Measurements from ENCODE around the gene KLHDC10. TPM values are rescaled to one million over a fixed set of nuclear protein-coding genes. Genes with fewer than 3 reads are reported as not detected.
A peak's percentile ranks its signal among the peaks of the same experiment; 100 is the strongest.
"Not testable (repeated sequence)": the region's sequence is repeated elsewhere in the genome, so short reads cannot be mapped to it uniquely, and the experiment has no call there.

KLHDC10 gene
- total RNA-seq, 2 donors from 2014 or later: 18.7 to 34.7 TPM

DNA sequence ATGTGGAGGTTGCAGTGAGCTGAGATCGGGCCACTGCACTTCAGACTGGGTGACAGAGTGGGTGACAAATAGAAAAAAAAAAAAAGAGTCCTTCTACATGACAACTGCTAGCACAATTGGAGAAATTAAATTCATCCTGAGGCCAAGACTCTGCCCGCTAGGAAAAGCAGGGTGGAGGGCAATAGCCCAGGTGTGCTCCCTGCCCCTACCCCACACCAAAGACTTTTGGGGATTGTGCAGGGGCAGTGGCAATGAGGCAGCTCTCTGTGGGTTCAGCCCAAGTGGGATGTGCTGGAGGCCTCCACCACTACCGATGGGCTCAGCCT lies 73.6 kb downstream of the KLHDC10 start:
- WGBS: 89% methylated on average over 3 of the region's 3 CpGs
- no peaks in the 10 kb centered on the region for H3K36me3 ChIP-seq
- H3K4me3 ChIP-seq: no peak overlapping the region
- H3K27me3 ChIP-seq (replicated peaks; ENCODE audit: insufficient read depth): no peaks in the 10 kb centered on the region
- H3K9me3 ChIP-seq: no peaks in the 10 kb centered on the region
- peak overlapping the region in 1 of 2 donors; percentile 18 for H3K27ac ChIP-seq
- DNase-seq (ENCODE audit: low spot score): no peak
- intact Hi-C loops (cut with DNase I): no loop called here
- TF ChIP-seq POLR2A (IDR thresholded peaks at IDR 0.05) (no peak), POLR2AphosphoS5 (IDR thresholded peaks at IDR 0.05) (no peak)
- TF ChIP-seq, protein P1, sequence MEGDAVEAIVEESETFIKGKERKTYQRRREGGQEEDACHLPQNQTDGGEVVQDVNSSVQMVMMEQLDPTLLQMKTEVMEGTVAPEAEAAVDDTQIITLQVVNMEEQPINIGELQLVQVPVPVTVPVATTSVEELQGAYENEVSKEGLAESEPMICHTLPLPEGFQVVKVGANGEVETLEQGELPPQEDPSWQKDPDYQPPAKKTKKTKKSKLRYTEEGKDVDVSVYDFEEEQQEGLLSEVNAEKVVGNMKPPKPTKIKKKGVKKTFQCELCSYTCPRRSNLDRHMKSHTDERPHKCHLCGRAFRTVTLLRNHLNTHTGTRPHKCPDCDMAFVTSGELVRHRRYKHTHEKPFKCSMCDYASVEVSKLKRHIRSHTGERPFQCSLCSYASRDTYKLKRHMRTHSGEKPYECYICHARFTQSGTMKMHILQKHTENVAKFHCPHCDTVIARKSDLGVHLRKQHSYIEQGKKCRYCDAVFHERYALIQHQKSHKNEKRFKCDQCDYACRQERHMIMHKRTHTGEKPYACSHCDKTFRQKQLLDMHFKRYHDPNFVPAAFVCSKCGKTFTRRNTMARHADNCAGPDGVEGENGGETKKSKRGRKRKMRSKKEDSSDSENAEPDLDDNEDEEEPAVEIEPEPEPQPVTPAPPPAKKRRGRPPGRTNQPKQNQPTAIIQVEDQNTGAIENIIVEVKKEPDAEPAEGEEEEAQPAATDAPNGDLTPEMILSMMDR (IDR thresholded peaks at IDR 0.05): no peak
- H3K4me1 ChIP-seq (replicated peaks): peaks cover 4% of the 10 kb centered on the region

DNA sequence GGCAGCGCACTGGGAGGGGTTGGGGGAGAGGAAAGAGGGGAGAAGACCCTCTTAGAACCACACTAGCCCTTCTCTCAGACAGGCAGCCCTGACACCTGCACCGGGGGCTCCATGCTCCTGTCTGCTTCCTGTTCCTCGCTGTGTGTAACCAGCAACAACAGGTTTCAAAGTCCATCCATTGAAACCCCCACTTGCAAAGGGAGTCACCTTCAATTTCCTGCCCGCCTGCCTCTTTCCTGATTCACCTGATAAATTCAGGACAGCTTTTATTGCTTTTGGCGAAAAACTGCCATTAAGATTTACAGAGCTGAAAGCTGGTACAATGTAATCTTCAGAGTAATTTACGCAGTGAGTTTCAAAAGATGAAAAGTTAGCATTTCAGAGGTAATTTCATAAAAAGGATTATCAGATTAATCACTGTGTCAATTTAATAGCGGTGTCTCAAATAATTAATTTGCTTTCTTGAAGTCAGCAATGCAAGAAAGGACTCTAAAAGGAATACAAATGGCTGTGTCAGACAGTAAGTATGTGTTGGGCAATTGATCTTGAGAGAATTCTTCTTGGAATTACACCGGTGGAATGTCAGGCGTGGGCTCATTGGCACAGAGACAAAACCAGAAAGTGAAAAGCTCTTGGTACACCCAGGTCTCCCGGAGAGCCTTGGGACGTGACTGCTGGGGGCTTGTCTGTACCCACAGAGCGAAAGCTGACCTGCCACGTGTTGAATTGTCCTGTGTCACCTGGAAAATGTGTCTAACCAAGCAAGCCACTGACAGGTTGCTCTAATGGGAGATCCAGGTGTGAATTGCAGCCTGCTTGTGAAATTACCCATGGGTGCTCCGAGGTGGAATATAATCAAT lies 74.2 kb downstream of the KLHDC10 start:
- H3K27me3 ChIP-seq (replicated peaks; ENCODE audit: insufficient read depth): no peaks in the 10 kb centered on the region
- H3K36me3 ChIP-seq: no peaks in the 10 kb centered on the region
- H3K4me1 ChIP-seq (replicated peaks): peaks cover 4% of the 10 kb centered on the region
- DNase-seq (ENCODE audit: low spot score): no peak
- TF ChIP-seq POLR2A (IDR thresholded peaks at IDR 0.05): no peak
- TF ChIP-seq, protein P1 (IDR thresholded peaks at IDR 0.05): no peak
- no peaks in the 10 kb centered on the region for H3K9me3 ChIP-seq
- peak overlapping the region in 1 of 2 donors; percentile 18 for H3K27ac ChIP-seq
- WGBS: 32% methylated on average over 14 of the region's 14 CpGs
- no peak overlapping the region for H3K4me3 ChIP-seq
- intact Hi-C loops (cut with DNase I): no loop called here

DNA sequence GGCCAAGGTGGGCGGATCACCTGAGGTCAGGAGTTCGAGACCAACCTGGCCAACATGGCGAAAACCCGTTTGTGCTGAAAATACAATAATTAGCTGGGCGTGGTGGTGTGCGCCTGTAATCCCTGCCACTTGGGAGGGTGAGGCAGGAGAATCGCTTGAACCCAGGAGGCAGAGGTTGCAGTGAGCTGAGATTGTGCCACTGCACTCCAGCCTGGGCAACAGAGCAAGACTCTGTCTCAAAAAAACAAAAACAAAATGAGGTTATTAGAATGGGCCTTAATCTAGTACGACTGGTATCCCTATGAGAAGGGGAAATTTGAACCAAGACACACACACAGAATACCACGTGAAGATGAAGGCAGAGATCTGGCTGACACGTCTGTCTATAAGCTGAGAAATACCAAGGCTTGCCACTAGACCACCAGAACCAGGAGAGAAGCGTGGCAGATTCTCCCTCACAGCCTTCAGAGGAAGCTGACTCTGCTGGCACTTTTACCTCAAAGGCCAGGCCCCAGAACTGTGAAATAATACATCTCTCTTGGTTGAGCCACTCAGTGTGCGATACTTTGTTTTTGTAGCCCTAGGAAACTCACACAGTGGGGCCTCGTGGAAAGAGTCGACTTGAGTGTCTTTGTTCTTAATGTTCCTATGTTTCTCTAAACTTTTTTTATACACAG lies 75.2 kb downstream of the KLHDC10 start:
- Histone ChIP-seq H3K27me3 (replicated peaks; ENCODE audit: insufficient read depth) (no peaks in the 10 kb centered on the region), H3K4me3 (no peak overlapping the region), H3K27ac (no peak overlapping the region), H3K4me1 (replicated peaks) (peaks cover 4% of the 10 kb centered on the region), H3K9me3 (no peaks in the 10 kb centered on the region), H3K36me3 (no peaks in the 10 kb centered on the region)
- TF ChIP-seq, protein P1 (IDR thresholded peaks at IDR 0.05): no peak
- TF ChIP-seq POLR2A (IDR thresholded peaks at IDR 0.05) (no peak), POLR2AphosphoS5 (IDR thresholded peaks at IDR 0.05) (no peak)
- no peak for DNase-seq (ENCODE audit: low spot score)
- WGBS: 89% methylated on average over 14 of the region's 14 CpGs
- intact Hi-C loops (cut with DNase I): no loop called here

DNA sequence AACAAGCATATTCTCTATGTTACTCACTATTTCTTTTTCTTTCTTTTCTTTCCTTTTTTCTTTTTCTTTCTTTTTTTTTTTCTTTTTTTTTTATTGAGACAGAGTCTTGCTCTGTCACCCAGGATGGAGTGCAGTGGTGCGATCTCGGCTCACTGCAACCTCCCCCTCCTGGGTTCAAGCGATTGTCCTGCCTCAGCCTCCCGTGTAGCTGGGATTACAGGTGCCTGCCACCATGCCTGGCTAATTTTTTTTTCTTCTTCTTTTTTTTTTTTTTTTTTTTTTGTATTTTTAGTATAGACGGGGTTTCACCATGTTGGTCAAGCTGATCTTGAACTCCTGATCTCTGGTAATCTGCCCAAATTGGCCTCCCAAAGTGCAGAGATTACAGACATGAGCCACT lies 75.8 kb downstream of the KLHDC10 start:
- H3K4me1 ChIP-seq (replicated peaks); intact Hi-C loops (cut with DNase I); DNase-seq (ENCODE audit: low spot score); H3K4me3 ChIP-seq; H3K36me3 ChIP-seq; H3K9me3 ChIP-seq; H3K27ac ChIP-seq; H3K27me3 ChIP-seq (replicated peaks; ENCODE audit: insufficient read depth): not testable (repeated sequence)
- 95% methylated on average over 5 of the region's 5 CpGs for whole genome bisulfite sequencing

DNA sequence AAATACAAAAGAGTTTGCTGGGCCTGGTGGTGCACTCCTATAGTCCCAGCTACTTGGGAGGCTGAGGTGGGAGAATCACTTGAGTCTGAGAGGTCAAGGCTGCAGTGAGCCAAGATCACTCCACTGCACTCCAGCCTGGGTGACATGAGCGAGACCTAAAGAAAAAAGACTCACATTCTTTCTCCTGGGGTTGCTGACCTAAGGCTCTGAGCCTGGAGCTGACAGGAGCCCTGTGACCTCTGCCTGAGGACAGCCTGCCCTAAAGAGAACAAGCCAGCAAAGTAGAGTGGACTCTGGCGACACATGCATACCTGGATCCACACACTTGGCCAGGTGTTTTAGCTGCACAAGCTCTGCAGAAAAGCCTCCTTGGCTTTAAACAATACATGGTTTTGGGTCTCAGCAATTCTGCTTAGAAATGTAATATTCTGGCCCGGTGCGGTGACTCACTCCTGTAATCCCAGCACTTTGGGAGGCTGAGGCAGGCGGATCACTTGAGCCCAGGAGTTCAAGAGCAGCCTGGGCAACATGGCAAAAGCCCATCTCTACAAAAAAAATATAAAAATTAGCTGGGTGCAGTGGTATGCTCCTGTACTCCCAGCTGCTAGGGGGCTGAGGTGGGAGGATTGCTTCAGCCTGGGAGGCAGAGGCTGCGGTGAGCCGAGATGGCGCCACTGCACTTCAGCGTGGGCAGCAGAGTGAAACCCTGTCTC lies 76.5 kb downstream of the KLHDC10 start:
- Histone ChIP-seq H3K27ac (no peak overlapping the region), H3K27me3 (replicated peaks; ENCODE audit: insufficient read depth) (no peaks in the 10 kb centered on the region), H3K36me3 (no peaks in the 10 kb centered on the region), H3K4me3 (no peak overlapping the region), H3K9me3 (no peaks in the 10 kb centered on the region), H3K4me1 (replicated peaks) (peaks cover 3% of the 10 kb centered on the region)
- DNase-seq (ENCODE audit: low spot score): no peak
- WGBS: 98% methylated on average over 9 of the region's 9 CpGs
- intact Hi-C loops (cut with DNase I): no loop called here
- no peak for TF ChIP-seq POLR2A (IDR thresholded peaks at IDR 0.05)
- TF ChIP-seq POLR2AphosphoS5 (IDR thresholded peaks at IDR 0.05): no peak
- TF ChIP-seq, protein P1 (IDR thresholded peaks at IDR 0.05): no peak

All from prostate gland (tissue), 2 donors.